ENCODE results near the gene STARD3.

STARD3 gene

GRCh38 chr17:39626171-39627046, 10.5 kb upstream of the STARD3 start, which contains the start of gene PPP1R1B:
PPP1R1B (plus strand) TSS chr17:39626952; CDS start chr17:39627393, 441 bp downstream.
- Histone ChIP-seq H3K9ac (ENCODE audit: low read length) (no peak within 1 kb of the TSS), H3K27me3 (ENCODE audit: control insufficient read depth in 1 of 2, insufficient read depth in 2 of 2, low read length in 2 of 2) (peaks cover 25 to 53% of the 10 kb centered on the region in 2 donors), H3K4me3 (ENCODE audit: low read depth in 1 of 2, low read length in 2 of 2) (peak within 1 kb of the TSS in 1 of 2 donors; percentile 32), H3K9me3 (ENCODE audit: low read length) (no peaks in the 10 kb centered on the region), H3K36me3 (ENCODE audit: insufficient read depth, low read length) (no peaks in the 10 kb centered on the region), H3K4me1 (ENCODE audit: insufficient read depth, low read length) (no peaks in the 10 kb centered on the region), H3K27ac (ENCODE audit: low read depth, low read length) (no peak within 1 kb of the TSS)

- Histone ChIP-seq H3K36me3 (ENCODE audit: insufficient read depth, low read length) (no peaks in the 10 kb centered on the region), H3K4me1 (ENCODE audit: insufficient read depth, low read length) (no peaks in the 10 kb centered on the region), H3K9me3 (ENCODE audit: low read length) (no peaks in the 10 kb centered on the region), H3K27ac (ENCODE audit: low read depth, low read length) (no peak overlapping the region), H3K27me3 (ENCODE audit: control insufficient read depth in 1 of 2, insufficient read depth in 2 of 2, low read length in 2 of 2) (peaks cover 25 to 59% of the 10 kb centered on the region in 2 donors), H3K4me3 (ENCODE audit: low read depth in 1 of 2, low read length in 2 of 2) (peak overlapping the region in 1 of 2 donors; percentile 32), H3K9ac (ENCODE audit: low read length) (no peak overlapping the region)
These were observed 9.8 kb upstream of the STARD3 start for GRCh38 chr17:39627047-39627711.

- Histone ChIP-seq H3K9me3 (ENCODE audit: low read length) (no peaks in the 10 kb centered on the region), H3K9ac (ENCODE audit: low read length) (no peak overlapping the region), H3K36me3 (ENCODE audit: insufficient read depth, low read length) (no peaks in the 10 kb centered on the region), H3K4me1 (ENCODE audit: insufficient read depth, low read length) (no peaks in the 10 kb centered on the region), H3K27ac (ENCODE audit: low read depth, low read length) (no peak overlapping the region), H3K4me3 (ENCODE audit: low read depth in 1 of 2, low read length in 2 of 2) (no peak overlapping the region), H3K27me3 (ENCODE audit: control insufficient read depth in 1 of 2, insufficient read depth in 2 of 2, low read length in 2 of 2) (peaks cover 25 to 59% of the 10 kb centered on the region in 2 donors)
These were observed 9.0 kb upstream of the STARD3 start for GRCh38 chr17:39627712-39628516.

GRCh38 chr17:39628655-39629493, 8.1 kb upstream of the STARD3 start:
- H3K27ac ChIP-seq (ENCODE audit: low read depth, low read length), result no peak overlapping the region
- H3K4me1 ChIP-seq (ENCODE audit: insufficient read depth, low read length), result peaks cover under 1% of the 10 kb centered on the region
- H3K9ac ChIP-seq (ENCODE audit: low read length), result no peak overlapping the region
- H3K36me3 ChIP-seq (ENCODE audit: insufficient read depth, low read length), result no peaks in the 10 kb centered on the region
- no peaks in the 10 kb centered on the region for H3K9me3 ChIP-seq (ENCODE audit: low read length)
- H3K27me3 ChIP-seq (ENCODE audit: control insufficient read depth in 1 of 2, insufficient read depth in 2 of 2, low read length in 2 of 2), result peaks cover 25 to 59% of the 10 kb centered on the region in 2 donors
- no peak overlapping the region for H3K4me3 ChIP-seq (ENCODE audit: low read depth in 1 of 2, low read length in 2 of 2)

GRCh38 chr17:39629494-39629880, 7.5 kb upstream of the STARD3 start:
- Histone ChIP-seq H3K9ac (ENCODE audit: low read length) (no peak overlapping the region), H3K4me1 (ENCODE audit: insufficient read depth, low read length) (peaks cover 6% of the 10 kb centered on the region)

GRCh38 chr17:39629898-39630297, 7.0 kb upstream of the STARD3 start:
- Histone ChIP-seq H3K27me3 (ENCODE audit: control insufficient read depth in 1 of 2, insufficient read depth in 2 of 2, low read length in 2 of 2) (peaks cover 20 to 52% of the 10 kb centered on the region in 2 donors), H3K27ac (ENCODE audit: low read depth, low read length) (no peak overlapping the region), H3K36me3 (ENCODE audit: insufficient read depth, low read length) (no peaks in the 10 kb centered on the region), H3K9me3 (ENCODE audit: low read length) (no peaks in the 10 kb centered on the region), H3K9ac (ENCODE audit: low read length) (no peak overlapping the region), H3K4me1 (ENCODE audit: insufficient read depth, low read length) (peaks cover 10% of the 10 kb centered on the region), H3K4me3 (ENCODE audit: low read depth in 1 of 2, low read length in 2 of 2) (no peak overlapping the region)

More at GRCh38 chr17:39629494-39629880, 7.5 kb upstream of the STARD3 start:
- no peak overlapping the region for H3K4me3 ChIP-seq (ENCODE audit: low read depth in 1 of 2, low read length in 2 of 2)
- H3K36me3 ChIP-seq (ENCODE audit: insufficient read depth, low read length), result no peaks in the 10 kb centered on the region
- H3K27me3 ChIP-seq (ENCODE audit: control insufficient read depth in 1 of 2, insufficient read depth in 2 of 2, low read length in 2 of 2), result peaks cover 24 to 56% of the 10 kb centered on the region in 2 donors
- no peaks in the 10 kb centered on the region for H3K9me3 ChIP-seq (ENCODE audit: low read length)
- no peak overlapping the region for H3K27ac ChIP-seq (ENCODE audit: low read depth, low read length)

- H3K9ac ChIP-seq (ENCODE audit: low read length), result no peak overlapping the region
- peaks cover 10 to 39% of the 10 kb centered on the region in 2 donors for H3K27me3 ChIP-seq (ENCODE audit: control insufficient read depth in 1 of 2, insufficient read depth in 2 of 2, low read length in 2 of 2)
- H3K27ac ChIP-seq (ENCODE audit: low read depth, low read length), result no peak overlapping the region
- no peaks in the 10 kb centered on the region for H3K9me3 ChIP-seq (ENCODE audit: low read length)
- peaks cover 16% of the 10 kb centered on the region for H3K4me1 ChIP-seq (ENCODE audit: insufficient read depth, low read length)
- H3K4me3 ChIP-seq (ENCODE audit: low read depth in 1 of 2, low read length in 2 of 2), result no peak overlapping the region
- no peaks in the 10 kb centered on the region for H3K36me3 ChIP-seq (ENCODE audit: insufficient read depth, low read length)
These were observed 5.5 kb upstream of the STARD3 start for GRCh38 chr17:39631403-39631802.

GRCh38 chr17:39632153-39632941, 4.6 kb upstream of the STARD3 start:
- peaks cover 20% of the 10 kb centered on the region for H3K4me1 ChIP-seq (ENCODE audit: insufficient read depth, low read length)
- no peak overlapping the region for H3K4me3 ChIP-seq (ENCODE audit: low read depth in 1 of 2, low read length in 2 of 2)
- H3K27ac ChIP-seq (ENCODE audit: low read depth, low read length), result no peak overlapping the region
- peaks cover 4 to 30% of the 10 kb centered on the region in 2 donors for H3K27me3 ChIP-seq (ENCODE audit: control insufficient read depth in 1 of 2, insufficient read depth in 2 of 2, low read length in 2 of 2)
- no peak overlapping the region for H3K9ac ChIP-seq (ENCODE audit: low read length)
- no peaks in the 10 kb centered on the region for H3K36me3 ChIP-seq (ENCODE audit: insufficient read depth, low read length)
- H3K9me3 ChIP-seq (ENCODE audit: low read length), result no peaks in the 10 kb centered on the region

- no peak overlapping the region for H3K9ac ChIP-seq (ENCODE audit: low read length)
These were observed 3.3 kb upstream of the STARD3 start for GRCh38 chr17:39633570-39634183.

More at GRCh38 chr17:39633570-39634183, 3.3 kb upstream of the STARD3 start:
- Histone ChIP-seq H3K36me3 (ENCODE audit: insufficient read depth, low read length) (no peaks in the 10 kb centered on the region), H3K27me3 (ENCODE audit: control insufficient read depth in 1 of 2, insufficient read depth in 2 of 2, low read length in 2 of 2) (peaks cover under 1 to 21% of the 10 kb centered on the region in 2 donors), H3K27ac (ENCODE audit: low read depth, low read length) (no peak overlapping the region), H3K4me1 (ENCODE audit: insufficient read depth, low read length) (peaks cover 31% of the 10 kb centered on the region), H3K4me3 (ENCODE audit: low read depth in 1 of 2, low read length in 2 of 2) (no peak overlapping the region), H3K9me3 (ENCODE audit: low read length) (no peaks in the 10 kb centered on the region)
